Fibroblast of skin of back (primary cell): ENCODE results near the gene CDO1. TPM values are rescaled to one million over a fixed set of nuclear protein-coding genes. Genes with fewer than 3 reads are reported as not detected.
A peak's percentile ranks its signal among the peaks of the same experiment; 100 is the strongest.

Experiments used
- DNase-seq: peaks from one replicate; pipeline ENCODE4 v3.0.0-alpha.2; 2013
- polyA plus RNA-seq, 2 experiments: library from polyadenylated mRNA; unstranded; fragments of 120-200 nt; gene quantifications; one replicate each; pipeline ENCODE4 v1.2.1, GENCODE V29; 2013; ENCODE audit not compliant: insufficient read length in 2 of 2

The CDO1 gene
- 2.7 TPM for polyA plus RNA-seq (2013, experiment 1 of 2; ENCODE audit: insufficient read length)
- 1.7 TPM for polyA plus RNA-seq (2013, experiment 2 of 2; ENCODE audit: insufficient read length)

DNA sequence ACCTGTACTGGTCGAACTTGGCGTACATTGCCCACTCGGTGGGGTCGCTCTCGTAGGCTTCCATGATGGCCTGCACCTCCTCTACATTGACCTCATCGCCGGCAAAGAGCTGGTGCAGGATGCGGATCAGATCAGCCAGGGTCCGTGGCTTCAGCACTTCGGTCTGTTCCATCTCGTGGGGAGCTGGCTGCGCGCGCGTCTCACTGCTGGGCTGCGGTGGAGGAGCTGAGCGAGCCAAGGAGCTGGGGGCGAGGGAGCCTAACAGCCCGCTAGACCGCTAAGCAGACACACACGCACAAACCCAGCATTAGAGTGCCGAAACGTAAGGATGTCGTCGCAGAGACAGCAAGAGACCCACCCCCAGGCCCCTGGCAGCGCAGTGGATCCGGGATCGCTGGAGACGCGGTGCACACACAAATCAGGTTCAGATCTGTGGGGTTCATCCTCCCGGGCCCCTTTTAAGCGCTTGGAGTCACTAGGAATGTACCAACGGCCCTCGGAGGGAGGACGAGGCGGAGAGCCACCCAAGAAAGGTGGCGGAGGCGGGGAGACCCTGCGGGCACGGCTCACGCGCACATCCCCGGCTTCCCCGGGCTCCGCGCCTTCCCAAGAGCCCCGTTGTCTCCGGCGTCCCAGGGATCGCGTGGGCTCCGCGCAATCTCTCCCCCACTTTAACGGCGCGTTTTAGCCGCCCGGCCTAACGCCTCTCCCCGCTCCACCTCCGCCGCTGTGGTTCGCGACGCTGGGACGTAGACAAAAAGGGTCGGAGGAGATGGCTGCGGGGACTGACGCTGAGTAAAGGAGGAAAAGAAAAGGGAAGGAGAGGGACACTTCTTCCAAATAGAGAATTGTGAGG lies at the start of gene CDO1:
TSS of gene CDO1 (minus strand) at position 434 of the 856 bp plus-strand sequence. CDS start at position 172, 262 bp downstream.
- DNase-seq: peak; percentile 66

DNA sequence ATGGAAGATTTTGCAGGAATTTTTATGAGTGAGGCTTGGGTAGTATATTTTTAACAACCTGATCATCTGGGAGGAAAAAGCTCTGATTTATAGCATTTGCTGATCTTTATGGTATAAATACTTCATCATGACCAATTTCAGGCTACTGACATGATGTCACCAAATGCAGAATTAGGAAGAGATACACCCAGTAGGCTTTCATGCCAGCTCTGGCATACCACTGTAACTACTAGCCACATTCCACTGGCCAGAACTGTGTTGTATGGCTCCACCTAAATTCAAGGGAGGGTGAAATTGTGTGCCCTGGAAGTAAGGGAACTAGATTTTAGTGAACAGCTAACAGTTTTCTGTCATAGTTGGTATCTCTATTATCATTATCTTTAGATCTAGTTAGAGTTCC lies 42.9 kb upstream of the CDO1 start:
- peak; percentile 60 for DNase-seq

DNA sequence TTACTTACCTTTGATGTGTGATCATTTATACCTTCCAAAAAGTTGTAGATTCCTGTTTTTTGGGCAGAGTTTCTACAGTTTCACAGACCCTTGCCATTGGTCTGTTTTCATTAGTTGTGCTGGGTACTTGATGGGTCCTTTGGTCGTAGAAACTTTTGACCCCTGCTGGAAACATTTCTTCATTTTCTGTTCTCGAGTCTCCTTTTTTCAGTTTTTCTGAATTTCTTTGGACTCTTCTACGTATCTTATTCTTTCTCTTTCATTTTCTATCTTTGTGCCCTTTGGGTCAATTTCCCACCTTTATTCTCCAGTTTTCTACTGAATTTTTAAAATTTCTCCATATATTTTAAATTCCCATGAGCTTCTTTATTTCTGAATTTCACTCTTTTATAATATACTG lies 41.9 kb upstream of the CDO1 start:
- DNase-seq: no peak

DNA sequence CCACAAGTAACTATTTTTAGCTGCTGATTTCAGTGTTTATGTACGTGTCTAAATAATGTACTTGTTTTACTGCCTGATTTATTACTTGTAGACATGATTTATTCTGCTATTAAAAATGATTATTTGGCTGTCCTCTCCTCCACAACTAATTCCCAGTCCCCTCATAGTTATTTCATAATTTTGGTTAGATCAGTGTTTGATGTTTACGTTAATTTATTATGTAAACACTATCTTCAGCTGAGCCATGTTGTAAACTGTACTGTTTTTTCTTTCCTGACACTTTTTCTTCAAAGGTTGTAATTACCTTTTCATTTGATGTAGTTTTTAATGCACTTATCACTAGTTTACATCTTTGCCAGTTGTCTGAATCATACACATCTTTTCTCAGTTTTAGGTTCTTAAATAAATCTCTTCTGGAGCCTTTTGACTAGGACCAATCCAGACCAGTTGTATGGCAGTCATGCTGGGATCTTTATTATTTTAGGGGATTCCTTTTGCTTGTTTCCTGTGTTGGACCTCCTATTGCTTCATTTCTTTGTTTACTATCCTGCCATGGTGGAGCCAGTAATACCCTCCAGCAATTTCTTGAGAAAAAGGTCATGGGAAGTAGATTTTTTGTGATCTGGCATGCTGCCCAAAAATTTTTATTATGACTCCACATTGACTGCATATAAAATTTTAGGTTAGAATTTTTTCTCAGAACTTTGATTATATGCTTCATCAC lies 41.3 kb upstream of the CDO1 start:
- peak; percentile 86 for DNase-seq

DNA sequence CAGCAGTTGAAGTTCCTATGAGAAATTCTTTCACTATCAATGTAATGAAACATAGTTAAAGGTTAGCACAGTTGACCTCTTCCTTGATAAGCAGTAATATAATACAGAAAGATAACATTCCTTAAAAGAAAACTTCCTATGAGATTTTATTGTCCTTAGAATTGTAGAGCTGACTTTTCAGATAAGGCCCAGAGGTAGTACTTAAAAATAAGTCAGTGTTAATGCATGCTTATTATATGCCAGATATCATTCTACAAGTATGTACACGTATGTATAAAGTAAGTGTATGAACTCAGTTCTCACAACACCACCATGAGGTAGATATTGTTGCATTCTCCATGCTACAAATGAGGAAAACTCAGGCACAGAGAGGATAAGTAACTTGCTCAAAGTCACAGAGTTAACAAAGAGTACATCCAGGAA lies 40.6 kb upstream of the CDO1 start:
- no peak for DNase-seq

DNA sequence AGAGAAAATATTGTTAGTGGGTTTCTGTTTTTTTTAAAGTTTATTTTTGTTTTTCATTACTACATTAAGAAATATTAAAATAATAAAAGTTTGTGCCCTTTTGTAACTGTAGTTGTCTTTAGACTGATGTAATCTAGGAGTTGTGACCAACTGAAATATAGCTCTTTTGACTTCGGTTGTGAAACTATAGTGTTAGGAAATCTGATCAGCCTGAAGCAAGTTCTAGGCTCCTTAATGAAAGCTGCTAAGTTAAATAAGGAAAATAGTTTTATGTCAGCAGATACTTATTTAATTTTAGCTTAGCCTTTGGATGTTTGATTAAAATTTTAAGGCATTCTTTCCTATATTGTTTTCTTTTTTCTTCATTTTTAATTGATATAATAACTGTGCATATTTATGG lies 39.5 kb upstream of the CDO1 start:
- DNase-seq: no peak

DNA sequence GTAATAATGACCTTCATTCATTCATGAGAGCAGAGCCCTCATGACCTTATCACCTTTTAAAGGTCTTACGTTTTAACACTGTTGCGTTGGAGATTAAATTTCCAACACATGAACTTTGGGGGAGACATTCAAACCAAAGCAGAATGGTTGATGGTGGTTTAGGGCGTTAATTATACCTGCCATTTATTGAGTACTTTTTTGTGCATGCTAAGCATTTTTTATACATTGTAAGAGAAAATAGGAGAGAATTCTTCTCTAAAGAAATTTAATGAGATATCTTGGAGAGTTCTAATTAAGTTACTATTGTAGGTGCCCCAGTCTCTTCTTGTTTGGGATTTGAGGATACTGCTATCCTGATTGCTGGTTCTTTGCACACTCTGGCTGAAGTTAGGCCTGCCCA lies 37.7 kb upstream of the CDO1 start:
- DNase-seq: no peak

DNA sequence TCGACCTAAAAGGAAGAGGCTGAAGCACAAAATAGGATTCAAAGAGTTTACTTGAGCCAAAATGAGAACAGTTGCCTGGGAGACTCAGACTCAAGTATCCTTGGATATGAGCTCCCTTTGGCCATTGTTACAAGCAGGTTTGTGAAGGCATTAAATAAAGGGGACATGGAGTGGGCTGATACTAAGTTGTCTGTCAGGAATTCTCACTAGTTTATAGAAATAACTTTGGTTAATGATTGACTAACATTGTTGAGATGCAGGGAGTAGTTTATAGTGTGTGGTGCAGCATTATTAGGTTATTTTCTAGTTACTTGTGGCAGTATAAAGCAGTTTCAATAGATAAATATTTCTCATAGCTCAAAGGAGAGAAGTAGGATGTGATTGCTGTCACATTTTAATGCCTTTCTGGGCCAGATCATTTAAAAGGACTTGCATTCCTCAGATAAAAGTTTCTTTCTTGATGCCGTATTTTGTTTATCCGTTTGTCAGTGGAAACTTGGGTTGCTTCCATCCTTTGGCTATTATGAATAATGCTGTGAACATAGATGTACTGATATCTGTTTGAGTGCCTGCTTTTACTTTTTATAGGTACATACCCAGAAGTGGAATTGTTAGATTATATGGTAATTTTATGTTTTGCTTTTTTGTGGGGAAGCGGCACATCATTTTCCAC lies 34.4 kb upstream of the CDO1 start:
- DNase-seq: peak; percentile 15

DNA sequence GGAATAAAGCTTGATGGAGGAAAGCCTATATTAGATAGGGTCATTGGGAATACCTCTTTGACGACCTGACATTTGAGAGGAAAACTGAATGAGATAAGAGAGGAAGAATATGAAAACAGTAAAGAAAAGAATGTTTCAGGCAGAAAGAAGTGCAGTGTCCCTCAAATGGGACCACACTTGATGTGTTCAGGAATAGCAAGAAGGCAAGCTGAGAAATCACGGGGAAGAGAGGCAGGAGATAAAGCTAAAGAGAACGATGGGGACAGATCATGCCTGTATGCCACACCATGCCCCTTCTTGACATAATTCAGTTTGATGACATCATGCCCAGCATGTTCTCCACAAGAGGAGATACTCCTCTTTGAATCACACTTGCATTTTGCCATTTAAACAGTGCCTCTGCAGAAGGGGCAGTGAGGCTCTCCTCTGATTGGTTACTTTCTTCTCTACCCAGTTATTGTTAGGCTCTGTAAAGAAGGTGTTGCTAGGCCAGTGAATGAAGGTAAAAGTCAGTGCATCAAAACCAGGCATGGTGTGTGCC lies 32.9 kb upstream of the CDO1 start:
- no peak for DNase-seq

DNA sequence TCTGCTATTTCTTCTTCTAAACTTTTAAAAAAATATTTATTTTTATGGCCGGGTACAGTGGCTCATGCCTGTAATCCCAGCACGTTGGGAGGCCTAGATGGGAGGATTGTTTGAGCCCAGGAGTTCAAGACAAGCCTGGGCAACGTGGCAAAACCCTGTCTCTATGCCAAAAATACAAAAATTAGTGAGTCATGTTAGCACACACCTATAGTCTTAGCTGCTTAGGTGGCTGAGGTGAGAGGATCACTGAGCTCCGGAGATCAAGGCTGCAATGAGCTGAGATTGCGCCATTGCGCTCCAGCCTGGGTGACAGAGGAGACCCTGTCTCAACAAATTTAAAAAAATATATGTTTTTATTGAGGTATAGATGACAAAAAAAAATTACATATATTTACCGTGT lies 30.8 kb upstream of the CDO1 start:
- no peak for DNase-seq

DNA sequence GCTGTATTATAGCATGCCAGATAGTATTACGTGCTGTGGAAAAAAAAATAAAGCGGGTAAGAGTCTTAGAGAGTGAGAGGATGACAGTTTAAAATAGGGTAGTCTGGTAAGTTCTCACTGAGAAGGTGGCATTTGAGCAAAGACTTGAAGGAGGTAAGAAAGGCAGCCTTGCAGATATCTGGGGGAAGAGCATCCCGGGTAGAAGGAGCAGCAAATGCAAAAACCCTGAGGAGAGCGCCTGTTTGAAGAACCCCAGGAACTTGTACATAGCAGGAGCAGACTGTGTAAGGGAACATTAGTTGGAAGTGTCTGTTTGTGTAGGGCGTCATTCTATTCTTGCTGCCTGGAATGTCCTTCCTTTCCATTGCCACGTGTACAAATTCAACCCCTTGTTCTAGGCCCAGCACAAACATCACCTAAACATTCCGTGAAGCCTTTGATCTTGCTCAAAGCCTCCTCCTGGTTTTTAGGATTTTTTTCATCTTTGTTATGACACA lies 27.9 kb upstream of the CDO1 start:
- no peak for DNase-seq

DNA sequence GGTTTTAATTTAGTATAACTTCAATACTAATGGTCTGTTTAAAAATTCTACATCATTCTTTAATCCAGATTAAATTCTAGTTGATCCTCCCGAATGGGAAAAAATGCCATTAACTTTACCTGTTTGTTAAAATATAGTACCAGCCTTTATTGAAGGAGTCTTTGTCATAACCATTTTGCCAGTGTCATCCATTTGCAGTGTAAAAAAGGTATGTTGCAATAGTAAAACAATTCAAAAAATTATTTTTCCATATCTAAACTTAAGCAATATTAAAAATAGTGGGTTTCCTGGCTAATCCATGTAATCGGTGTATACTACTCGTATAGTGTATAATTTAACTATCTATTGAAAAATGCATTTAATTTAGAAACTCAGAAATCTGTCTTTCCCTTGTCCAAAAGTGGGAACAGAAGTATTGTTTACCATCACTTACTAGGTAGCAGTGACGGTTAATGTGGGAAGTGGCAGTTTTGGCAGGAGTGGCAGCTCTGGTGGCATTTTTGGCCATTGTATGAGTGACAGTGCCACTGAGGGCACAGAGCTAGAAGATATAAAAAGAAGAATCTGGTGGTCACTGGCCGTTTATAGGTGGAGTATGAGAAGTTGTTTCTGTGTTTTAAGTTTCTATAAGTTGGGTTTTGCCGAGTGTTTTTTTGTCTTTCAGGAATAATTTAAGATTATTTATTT lies 27.1 kb upstream of the CDO1 start:
- DNase-seq: no peak

DNA sequence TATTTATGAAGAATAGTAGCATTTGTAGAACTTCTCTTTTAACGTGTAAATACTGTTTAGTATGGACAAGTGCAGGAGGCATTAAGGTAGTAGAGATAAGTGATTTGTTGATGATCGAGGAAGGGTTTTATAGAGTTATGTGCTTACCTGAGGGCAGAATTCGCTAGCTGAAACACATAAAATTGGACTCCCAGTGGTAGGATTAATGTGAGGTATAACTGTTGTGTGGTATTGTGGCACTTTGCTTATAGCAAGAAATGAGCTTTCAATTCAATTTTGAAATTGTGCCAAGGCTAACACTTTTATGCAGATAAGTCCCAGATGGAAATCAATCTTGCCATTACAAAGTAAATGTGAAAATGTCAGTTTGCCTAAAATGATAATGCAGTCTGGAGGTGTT lies 26.5 kb upstream of the CDO1 start:
- no peak for DNase-seq

DNA sequence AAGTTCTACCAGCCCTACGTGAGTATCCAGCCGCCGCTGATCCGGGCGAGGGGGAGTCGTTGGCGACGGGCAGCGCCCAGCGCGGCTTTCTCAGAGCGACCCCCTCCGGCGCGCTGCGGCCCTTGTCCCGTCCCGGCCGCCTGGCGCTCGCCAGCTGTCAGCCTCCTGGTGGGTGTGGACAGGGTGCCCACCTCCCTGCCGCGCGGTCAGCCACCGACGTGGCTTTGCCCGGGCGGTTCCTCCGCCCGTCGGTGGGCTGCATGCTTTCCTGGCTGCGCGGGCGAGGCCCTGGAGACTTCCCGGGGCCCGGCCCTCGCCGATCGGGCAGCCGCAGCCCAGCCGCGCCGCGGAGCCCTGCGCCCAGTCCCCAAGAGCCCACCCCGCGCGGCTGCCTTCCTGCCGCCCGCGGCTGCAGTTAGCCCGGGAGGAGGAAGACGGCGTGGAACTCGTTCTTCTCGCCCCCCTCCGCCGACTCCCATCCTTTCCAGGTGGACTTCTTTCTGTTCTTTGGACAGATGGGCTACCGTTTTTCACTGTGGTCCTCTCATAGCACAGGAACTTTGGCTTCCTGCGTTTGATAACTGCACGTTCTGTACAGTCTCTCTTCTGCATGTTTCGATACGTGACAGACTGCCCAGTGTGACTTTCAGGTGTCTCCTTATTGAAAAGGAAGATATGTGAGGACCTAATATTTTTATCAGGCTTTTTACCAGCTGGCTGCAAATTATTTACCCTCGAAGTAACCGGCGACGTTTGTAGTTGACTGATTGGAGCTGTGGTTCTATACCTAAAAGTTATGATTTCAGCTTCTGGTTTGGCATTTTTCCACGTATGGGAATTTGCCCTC lies 25.9 kb upstream of the CDO1 start:
- peak; percentile 75 for DNase-seq

DNA sequence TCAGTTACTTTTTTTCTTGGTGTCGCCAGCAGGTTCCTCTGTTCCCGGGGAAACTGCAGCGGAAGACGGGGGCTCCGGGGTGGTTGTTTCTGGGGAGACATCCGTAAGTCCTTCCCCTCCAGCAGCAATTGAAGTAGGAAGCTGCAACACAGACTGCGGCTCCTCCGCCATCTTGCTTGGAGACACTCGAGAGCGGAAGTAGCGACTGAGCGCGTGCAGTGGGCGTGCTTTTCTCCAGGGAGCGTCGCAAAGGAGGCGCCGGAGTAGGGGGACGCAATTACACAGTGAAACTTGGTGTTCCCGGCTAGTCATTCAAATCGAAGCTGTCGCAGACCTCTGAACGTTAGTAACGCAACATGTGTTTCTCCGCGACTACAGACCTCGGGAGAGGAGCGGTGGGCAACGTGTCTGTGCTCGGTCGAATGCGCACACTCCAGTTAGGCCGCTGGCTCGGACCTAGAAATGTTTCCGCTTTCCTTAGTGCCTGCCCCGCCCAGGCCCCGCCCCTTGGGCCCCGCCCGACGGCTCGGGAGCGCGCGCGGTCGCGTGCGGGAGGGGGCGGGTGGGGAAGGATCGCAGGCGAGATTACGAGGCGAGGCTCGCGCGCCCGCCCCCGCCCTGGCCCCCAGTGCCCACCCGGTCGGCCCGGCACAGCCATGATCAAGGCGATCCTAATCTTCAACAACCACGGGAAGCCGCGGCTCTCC lies 25.1 kb upstream of the CDO1 start, which contains the start of the genes AP3S1 and ATG12:
TSS of gene AP3S1 (plus strand) at position 554 of the 707 bp plus-strand sequence. CDS start at position 657, 103 bp downstream.
TSS of gene ATG12 (minus strand) at position 184 of the 707 bp plus-strand sequence. CDS start at position 171, 13 bp downstream.
- DNase-seq: peak; percentile 94

DNA sequence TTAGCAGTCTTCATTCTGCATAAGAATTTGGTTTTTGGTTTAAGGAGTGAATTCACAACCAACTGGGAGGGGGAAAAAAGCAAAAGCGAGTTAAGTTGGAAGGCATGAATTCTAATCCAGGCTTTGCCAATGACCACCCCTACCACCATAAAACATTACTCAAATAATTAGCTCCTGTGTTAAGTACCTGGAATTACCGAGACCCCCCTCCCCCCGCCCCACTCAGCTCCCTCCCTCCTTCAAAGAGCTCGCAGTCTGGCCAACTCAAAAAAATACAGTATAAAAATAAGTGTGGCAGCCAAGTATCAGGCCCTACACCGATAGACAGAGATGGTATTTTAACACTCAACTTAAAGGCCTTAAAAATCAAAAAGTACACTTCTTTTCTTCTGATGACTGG lies 24.4 kb upstream of the CDO1 start:
- DNase-seq: no peak

DNA sequence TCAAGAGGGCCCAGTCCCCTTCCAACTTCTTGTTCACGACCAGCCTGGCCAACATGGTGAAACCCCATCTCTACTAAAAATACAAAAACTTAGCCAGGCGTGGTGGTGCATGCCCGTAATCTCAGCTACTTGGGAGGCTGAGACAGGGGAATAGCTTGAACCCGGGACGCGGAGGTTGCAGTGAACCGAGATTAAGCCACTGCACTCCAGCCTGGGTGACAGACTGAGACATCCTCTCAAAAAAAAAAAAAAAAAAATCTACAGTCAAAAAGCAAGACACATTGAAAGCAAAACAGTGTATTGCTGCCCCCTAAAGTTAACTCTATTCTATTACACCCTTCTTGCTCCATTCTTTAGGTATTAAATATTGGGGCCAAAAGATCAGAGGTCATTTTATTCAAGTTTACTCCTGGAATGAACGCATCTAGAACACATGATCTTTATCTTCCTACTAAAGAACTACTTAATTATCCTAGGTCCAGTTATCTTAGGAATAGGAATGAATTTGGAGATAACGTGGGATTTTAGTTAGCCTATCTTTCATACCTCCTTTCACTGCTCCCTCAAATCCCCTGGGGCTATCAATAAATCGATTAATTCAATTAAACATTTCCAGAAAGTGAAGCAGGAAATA lies 22.5 kb upstream of the CDO1 start:
- peak; percentile 63 for DNase-seq

DNA sequence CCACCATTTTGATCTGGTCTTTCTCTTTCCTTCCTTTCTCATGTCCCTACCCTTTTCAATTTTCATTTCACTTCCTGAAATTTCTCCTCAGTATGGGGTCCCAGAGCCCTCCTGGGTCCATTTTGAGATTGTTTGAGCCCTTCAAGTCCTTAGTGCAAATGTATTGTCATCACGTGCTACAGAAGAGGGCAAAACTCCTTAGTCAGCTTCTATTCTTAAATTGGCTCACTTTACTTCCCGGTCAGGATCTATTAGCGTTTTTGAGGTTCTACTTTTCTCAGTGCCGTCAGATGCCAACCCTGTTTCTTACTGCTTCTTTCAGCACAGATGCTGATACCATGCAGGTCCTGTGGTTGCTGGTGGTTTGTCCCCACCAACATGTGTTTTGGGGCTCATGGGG lies 19.0 kb upstream of the CDO1 start:
- DNase-seq: no peak

DNA sequence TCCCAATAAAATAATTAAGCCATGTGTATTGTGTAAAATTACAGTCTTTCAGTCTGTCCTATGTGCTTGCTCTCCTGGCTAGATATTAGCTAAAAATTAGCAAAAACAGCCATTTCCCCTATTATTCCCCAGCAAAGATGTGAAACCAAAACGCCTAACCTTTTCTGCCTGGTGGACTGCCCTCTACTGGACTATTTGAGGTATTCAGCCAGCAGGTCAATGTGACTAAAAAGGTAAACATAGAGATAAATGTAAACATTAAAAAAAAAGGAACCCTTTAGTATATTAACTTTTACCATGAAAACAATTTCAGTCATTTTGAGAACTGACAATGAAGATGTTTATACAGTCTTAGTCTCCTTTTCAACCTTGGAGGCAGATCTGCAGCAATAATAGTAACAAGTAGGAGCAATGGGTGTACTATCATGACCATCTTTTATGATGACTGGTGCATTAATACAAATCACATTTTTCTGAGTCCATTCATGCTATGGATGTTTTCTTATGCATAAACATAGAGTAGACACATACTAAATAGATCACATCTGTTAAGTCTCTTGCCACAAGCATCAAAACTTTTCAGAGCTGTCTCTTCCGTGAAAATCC lies 14.8 kb upstream of the CDO1 start:
- peak; percentile 54 for DNase-seq
